Esophagus muscularis mucosa (tissue), 3 donors: ENCODE data around the gene RUFY3.

Experiments
- CTCF ChIP-seq, 3 experiments: fragments of 200-600 bp in 2 of 3; fragments of 450-650 bp in 1 of 3; sonication (generic) in 2 of 3; IDR thresholded peaks; one replicate each; pipeline ENCODE4 v1.5.1; 2017 to 2019; ENCODE audit warnings: antibody characterized with exemption in 3 of 3, mild to moderate bottlenecking in 2 of 3, moderate library complexity in 1 of 3
- POLR2A ChIP-seq: fragments of 450-650 bp; IDR thresholded peaks from one replicate; pipeline ENCODE4 v1.6.1; 2017; ENCODE audit warnings: antibody characterized with exemption, moderate library complexity, mild to moderate bottlenecking, low read depth

GRCh38 chr4:70842761-70843435, 121.1 kb downstream of the RUFY3 start:
- TF ChIP-seq CTCF (IDR thresholded peaks at IDR 0.05) (no peak), POLR2A (no peak)
